Measurements from ENCODE around the gene DNAL1.

Gene DNAL1

DNA sequence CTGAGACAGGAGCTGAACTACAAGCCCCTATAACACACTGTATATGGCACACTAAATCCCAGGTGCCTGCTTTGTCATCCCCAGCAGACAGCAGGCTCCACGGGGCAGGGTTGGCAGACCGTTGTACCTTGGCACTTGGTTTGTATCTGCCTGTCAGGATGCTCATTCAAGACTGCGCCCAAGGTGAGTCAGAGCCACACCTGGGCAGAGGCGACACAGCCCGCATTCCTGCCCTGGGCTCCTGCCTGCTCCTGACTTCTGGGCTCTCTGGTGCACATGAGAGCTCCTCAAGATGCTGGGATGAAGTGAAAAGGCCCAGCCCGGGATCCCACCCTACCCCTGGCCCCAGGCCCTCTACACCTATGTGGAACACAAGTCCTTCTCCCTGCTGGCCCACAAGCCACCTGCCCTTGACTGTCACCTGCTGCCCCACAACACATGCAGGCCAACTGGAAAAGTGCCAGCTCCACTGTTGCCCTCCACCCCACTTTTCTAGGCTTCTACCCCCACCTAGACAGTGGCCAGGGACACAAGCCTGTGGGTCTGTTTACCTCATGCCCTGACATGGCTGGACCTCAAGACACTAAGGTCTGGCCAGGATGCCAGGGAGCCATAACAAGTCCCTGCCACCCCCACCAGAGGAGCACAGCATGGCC lies 100.2 kb downstream of the DNAL1 start:
- no peak for DNase-seq (ENCODE audit: low spot score)

DNA sequence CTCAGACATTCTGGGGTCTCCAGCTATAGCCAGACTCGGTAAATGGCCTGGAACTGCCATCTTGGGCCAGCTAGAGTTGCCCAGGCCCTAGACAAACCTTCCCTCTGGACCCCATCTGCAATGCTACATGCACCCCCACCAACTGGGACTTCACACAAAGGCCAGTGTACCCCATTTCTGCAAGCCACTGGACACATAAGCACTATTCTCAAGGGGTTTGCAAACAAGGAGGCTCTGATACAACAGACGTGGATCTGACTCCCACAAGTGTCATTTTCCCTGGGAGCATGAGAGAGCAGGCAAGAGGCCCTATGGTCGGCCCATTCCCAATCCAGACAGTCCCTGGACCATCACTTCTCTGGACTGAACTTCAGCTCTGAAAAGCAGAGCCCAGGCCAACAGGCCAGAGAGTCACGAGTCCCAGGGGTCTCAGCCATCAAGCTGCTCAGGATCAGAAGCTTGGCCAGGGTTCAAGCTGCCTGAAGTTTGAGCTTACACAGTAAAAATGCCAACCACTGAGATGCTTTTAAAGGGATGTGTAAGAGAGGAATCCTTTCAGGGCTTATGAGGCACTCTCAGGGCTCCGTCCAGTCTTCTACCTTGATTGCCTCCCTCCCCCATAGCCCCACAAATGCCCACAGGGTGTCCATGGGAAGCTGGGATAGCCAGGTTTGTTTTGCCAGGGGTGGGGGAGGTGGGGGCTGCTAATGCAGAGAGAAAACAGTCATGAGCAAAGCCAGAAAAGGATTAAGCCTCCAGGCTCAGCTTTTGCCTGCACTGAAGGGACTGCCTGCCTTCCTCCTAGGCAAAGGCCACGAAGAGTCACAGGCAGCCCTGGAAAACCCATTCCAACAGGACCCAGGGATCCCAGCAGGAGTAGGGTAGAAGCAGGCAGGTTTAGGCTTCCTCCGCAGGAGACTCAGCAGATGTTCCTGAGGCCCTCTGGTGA lies 101.1 kb downstream of the DNAL1 start:
- DNase-seq (ENCODE audit: low spot score): no peak

DNA sequence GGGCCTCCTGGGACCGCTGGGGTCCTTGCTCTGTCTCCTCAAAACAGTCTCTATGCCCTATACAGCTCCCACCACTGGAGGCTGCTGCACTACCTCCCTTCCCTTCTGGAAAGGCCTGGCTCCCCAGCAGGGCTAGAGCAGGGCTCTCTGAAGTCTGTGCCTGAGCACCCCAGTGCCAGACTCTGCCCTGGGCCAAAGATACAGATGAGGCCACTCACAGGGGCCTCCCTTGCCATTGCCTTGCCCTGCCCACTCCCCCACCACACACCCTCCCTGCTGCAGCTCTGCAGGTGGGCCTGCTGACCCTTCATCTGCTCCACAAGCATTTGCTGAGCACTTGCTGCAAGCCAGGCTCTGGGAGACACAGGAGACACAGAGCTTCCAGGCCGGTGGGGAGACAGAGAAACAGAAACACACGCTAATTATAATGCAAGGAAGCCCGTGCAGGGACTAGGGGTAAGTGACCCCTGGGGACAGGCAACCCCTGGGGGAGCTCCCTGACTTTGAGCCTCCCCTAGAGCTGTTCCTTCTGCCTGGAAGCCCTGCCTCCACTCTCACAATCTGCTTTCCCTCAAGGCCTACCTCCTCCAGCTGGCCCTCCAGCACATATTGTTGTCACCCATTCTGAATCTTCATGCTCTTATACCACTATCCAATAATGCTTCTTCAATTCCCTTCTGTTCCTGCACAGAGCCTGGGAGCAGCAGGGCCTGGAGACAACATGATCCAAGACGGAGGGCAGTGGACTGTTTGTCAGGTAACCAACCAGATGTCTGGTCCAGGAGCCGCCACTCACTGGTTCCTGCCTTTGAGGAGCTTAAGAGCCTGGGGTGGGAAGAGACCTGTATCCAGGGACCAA lies 102.0 kb downstream of the DNAL1 start:
- no peak for DNase-seq (ENCODE audit: low spot score)

DNA sequence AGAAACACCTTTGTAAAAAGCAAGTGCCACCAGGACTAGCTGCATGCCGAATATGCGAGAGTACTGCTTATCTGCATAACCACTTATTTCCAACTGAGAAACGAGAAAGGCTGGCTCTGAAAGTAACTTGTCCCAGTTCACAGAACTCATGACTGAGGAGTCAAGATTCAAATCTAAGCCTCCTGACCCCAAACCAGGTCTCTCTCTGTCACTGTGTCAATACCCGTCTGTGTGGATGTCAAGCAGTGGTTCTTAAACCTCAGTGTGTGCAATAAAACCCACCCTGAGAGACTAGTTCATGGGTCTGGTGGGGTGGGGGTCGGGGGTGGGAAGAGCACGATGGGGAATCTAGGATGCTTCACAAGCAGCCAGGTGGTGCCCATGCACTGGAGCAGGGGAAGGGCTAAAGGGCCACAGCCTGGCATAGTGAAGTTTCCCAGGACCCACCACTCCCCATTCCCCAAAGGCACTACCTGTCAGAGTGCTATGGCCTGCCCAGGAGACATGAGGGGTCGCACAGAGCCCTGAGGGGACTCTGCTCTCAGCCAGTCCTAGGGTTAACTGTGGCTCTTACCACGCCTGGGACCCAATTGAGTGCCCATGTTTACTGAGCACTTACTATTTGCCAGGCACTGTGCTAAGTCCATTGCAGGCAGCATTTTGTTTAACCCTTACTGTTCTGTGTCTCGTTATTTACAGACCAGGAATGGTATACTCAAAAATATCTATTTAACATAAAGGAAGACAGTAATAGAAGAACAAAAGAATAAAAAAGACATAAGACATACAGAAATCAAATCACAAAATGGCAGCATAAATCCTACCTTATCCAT lies 102.8 kb downstream of the DNAL1 start:
- no peak for DNase-seq (ENCODE audit: low spot score)

DNA sequence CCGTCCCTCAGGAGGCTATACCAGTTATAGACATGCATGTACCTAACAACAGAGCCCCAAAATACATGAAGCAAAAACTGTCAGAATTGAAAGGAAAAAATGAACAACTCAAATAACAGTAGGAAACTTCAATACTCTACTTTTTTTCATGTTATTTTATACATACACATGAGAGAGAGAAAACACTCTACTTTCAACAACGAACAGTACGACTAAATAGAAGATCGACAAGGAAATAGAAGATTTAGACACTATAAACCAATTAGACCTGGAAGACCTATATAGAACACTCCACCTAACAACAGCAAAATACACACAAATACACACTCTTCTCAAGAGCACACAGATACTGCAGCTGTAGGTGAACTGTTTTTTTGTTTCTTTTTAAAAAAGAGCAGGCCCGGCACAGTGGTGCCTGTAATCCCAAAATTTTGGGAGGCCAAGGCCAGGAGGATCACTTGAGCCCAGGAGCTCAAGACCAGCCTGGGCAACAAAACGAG lies 104.1 kb downstream of the DNAL1 start:
- DNase-seq (ENCODE audit: low spot score): no peak

DNA sequence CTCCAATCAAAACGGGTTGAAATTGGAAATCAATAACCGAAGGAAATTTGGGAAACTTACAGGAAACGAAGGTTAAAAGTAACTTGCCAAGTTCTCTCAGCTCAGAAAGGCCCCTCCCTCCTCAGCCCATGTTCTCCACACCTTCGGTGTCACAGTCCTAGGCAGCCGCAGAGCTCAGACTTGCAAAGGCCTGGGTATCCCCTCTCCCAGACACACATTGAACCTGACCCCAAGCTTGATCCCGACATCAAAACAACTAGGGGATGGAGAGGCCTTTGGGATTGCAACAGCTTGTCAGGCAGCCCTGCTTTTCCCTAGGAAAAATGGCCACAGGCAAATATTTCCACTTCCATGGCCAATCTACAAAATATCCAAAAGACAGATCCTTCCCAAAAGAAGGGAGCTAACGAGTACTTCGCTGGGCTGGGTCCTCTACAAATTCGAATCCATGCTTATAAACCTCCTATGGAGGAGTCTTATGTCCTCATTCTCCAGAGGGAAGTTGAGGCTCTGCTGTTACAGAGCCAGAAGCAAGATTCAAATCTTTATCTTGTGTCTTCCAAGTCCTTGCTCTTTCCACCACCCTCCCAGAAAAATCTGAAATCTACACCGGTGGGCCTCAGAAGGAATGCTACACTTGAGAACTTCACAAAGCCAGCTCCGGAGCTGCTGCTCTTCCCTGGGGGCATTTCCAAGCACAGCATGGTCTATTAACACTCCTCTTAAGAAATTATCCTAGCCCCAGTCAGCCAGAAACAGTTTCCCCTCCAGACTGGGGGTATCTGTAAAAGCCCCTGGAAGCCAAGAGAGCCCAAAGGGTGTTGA lies 105.1 kb downstream of the DNAL1 start:
- DNase-seq (ENCODE audit: low spot score): no peak

DNA sequence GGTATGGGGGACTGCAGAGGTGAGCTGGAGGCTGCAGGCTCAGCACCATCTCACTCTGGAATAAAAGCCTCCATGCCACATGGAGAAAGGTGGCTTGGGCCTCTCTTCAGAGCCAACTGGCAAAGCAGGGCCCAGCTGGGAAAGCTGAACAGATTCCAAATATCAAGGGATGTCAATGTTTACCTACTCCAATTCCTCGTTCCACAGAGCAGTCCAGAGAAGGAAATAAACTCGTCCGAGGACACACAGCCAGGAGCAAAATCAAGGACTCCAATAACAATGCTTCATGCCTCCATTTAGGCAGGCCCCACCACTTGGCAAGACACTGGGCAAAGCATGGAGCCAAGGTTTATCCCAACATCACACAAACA lies 105.7 kb downstream of the DNAL1 start:
- no peak for DNase-seq (ENCODE audit: low spot score)

DNA sequence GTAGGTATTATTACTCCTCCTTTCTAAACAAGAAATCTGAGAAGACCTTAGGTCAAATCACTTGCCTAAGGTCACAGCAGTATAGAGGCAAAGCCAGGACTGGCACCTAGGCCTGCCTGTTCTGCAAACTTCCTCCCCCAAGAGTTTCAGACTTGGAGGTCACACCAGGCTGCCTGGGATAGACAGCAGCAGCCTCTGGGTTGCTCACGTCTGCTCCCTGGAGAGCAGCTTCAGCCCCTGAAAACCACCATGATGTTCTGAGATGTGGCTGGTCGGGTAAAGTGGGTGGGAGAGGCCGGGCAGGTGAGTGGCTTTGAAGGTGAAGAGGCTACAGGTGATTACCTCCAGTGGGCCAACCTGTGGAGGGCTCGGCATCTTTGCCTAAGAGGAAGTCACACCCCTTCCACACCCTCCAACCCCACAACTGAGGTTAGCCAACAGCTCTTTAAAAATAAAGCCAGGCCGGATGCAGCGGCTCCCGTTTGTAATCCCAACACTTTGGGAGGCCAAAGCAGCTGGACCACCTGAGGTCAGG lies 106.4 kb downstream of the DNAL1 start:
- no peak for DNase-seq (ENCODE audit: low spot score)

DNA sequence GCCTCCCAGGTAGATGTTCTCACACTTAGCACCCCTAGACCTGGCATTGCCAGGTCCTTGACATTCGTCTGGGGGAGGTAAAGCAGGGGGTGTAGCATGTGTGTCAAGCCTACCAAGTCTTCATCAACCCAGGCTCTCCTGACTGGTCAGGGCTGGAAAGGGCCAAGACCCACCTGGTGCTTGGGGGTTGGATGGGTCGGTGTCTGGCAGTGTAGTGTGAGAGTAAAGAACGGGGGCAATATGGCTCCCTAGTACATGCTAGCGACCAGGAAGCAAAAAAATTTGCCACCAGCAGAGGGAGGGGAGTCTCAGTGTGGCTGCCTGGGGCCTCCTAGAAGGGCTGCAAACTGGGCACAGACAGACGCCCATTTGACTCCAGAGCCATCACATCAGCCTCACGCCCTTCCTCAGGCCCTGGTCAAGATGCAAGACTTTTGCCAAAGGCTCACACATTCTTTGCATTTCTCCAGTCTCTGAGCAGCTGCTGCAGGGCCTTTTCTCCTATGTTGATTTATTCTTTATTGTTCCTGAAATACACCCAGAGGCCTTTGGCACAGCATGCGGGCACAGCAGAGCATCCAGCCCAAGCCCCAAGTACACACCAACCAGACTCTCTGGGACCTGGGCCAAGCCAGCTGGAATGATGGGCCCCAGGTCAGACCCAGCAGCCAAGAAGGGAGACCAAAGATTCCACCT lies 107.7 kb downstream of the DNAL1 start:
- peak; percentile 78 for DNase-seq (ENCODE audit: low spot score)

All from GM03348 (cell line).